Neural progenitor cell (in vitro differentiated cells): ENCODE data around the gene UNC5B.

ENCODE experiments used
- CTCF ChIP-seq: fragments of 200-600 bp; sonication (generic); IDR thresholded peaks from 2 replicates; pipeline ENCODE4 v1.5.1; 2017; ENCODE audit warnings: antibody characterized with exemption, mild to moderate bottlenecking
- EZH2 ChIP-seq: fragments of 200-600 bp; sonication (generic); IDR thresholded peaks from 2 replicates; pipeline ENCODE4 v1.6.1; 2017; ENCODE audit warnings: antibody characterized with exemption, mild to moderate bottlenecking, moderate library complexity

GRCh38 chr10:71336632-71337031, 124.3 kb downstream of the UNC5B start:
- TF ChIP-seq CTCF (no peak), EZH2 (no peak)
